Endothelial cell of umbilical vein (primary cell): ENCODE measurements around the gene CACNB1. TPM values are rescaled to one million over a fixed set of nuclear protein-coding genes. Genes with fewer than 3 reads are reported as not detected.

Experiments
- BruUV-seq: library from RNA; stranded (reverse); fragments of 400-500 nt; replicated peaks from 2 replicates; lab custom pipeline; 2021; lab: Mats Ljungman, UMichigan
- CTCF ChIA-PET: fragments of 300-600, 350-600 bp; sonication (Branson Sonifier 250); formaldehyde crosslinking; loops from one replicate; lab custom pipeline; 2021; ENCODE audit warnings: antibody characterized with exemption, inconsistent platforms; lab: Charles Lee
- POLR2A ChIA-PET: fragments of 300-600, 350-600 bp; sonication (Branson Sonifier 250); formaldehyde crosslinking; loops from one replicate; lab custom pipeline; 2021; ENCODE audit warnings: antibody characterized with exemption, inconsistent platforms; lab: Charles Lee
- DNase-seq: peaks from one replicate; pipeline ENCODE4 v3.0.0-alpha.2; 2011; ENCODE audit warnings: low read depth, low spot score
- FAIRE-seq: peaks from 2 replicates; lab custom pipeline; 2011; peaks lifted over from hg19 to GRCh38; lab: Jason Lieb, UNC
- H2AFZ ChIP-seq: 2 replicates; pipeline ENCODE4 v1.6.0; 2012; ENCODE audit warnings: low read depth, low read length, control low read depth, inconsistent platforms
- H3K27ac ChIP-seq: 2 replicates; pipeline ENCODE4 v1.5.1; 2011; ENCODE audit warnings: low read depth, mild to moderate bottlenecking, control low read depth, low read length, moderate library complexity; ENCODE audit not compliant: insufficient read depth
- H3K27me3 ChIP-seq, 2 experiments: 2 replicates each; pipeline versions ENCODE4 v1.6.0 to v1.6.1; 2011; ENCODE audit warnings: low read length in 2 of 2, mixed read lengths in 1 of 2; ENCODE audit not compliant: control insufficient read depth in 2 of 2, insufficient read depth in 2 of 2
- H3K36me3 ChIP-seq, 2 experiments: 2 replicates in 1 of 2; 3 replicates in 1 of 2; pipeline ENCODE4 v1.5.1; 2011; ENCODE audit warnings: low read length in 2 of 2, mild to moderate bottlenecking in 1 of 2, moderate library complexity in 1 of 2; ENCODE audit not compliant: control insufficient read depth in 2 of 2, insufficient read depth in 2 of 2; ENCODE audit errors: extremely low read depth in 1 of 2
- H3K4me1 ChIP-seq: 3 replicates; pipeline ENCODE4 v1.5.1; 2011; ENCODE audit warnings: mild to moderate bottlenecking, low read length; ENCODE audit not compliant: control insufficient read depth, insufficient read depth; ENCODE audit errors: extremely low read depth
- H3K4me2 ChIP-seq: 2 replicates; pipeline ENCODE4 v1.6.1; 2011; ENCODE audit warnings: low read length, control low read depth, mixed read lengths; ENCODE audit not compliant: insufficient read depth
- H3K4me3 ChIP-seq, 3 experiments: fragments of 200-600 bp in 1 of 3; sonication (generic), shearing (Covaris generic) in 1 of 3; replicated peaks in 1 of 3; 2 replicates each; pipeline ENCODE4 v1.5.1; 2011 to 2016; ENCODE audit warnings: control low read depth in 3 of 3, low read length in 3 of 3, mild to moderate bottlenecking in 2 of 3, inconsistent platforms in 1 of 3, low read depth in 1 of 3, moderate library complexity in 1 of 3; ENCODE audit not compliant: insufficient read depth in 1 of 3
- H3K79me2 ChIP-seq: 2 replicates; pipeline ENCODE4 v1.6.0; 2012; ENCODE audit warnings: low read length, inconsistent platforms; ENCODE audit not compliant: control insufficient read depth, insufficient read depth
- H3K9ac ChIP-seq: replicated peaks from 2 replicates; pipeline ENCODE3; 2011; ENCODE audit warnings: low read length, control low read depth; ENCODE audit not compliant: insufficient read depth; ENCODE audit errors: extremely low read depth
- H3K9me1 ChIP-seq: replicated peaks from 3 replicates; pipeline ENCODE4 v1.6.0; 2011; ENCODE audit warnings: mild to moderate bottlenecking, low read length; ENCODE audit not compliant: control insufficient read depth, insufficient read depth; ENCODE audit errors: extremely low read depth
- H3K9me3 ChIP-seq: replicated peaks from 2 replicates; pipeline ENCODE4 v1.5.1; 2012; ENCODE audit warnings: low read length, inconsistent platforms; ENCODE audit not compliant: control insufficient read depth, insufficient read depth
- H4K20me1 ChIP-seq: replicated peaks from 2 replicates; pipeline ENCODE3; 2011; ENCODE audit warnings: mild to moderate bottlenecking, low read length; ENCODE audit not compliant: control insufficient read depth, insufficient read depth; ENCODE audit errors: extremely low read depth
- CTCF ChIP-seq, 2 donors: IDR thresholded peaks; 1 replicate in 1 of 2; 2 replicates in 1 of 2; pipeline ENCODE4 v1.5.1; 2011; ENCODE audit warnings: low read length in 2 of 2, mild to moderate bottlenecking in 2 of 2, moderate library complexity in 2 of 2, control low read depth in 1 of 2, inconsistent platforms in 1 of 2, low read depth in 1 of 2; ENCODE audit not compliant: insufficient read depth in 1 of 2; ENCODE audit errors: extremely low read depth in 1 of 2
- EZH2 ChIP-seq: IDR thresholded peaks from 2 replicates; pipeline ENCODE4 v1.6.1; 2012; ENCODE audit warnings: borderline replicate concordance, low read depth, mild to moderate bottlenecking, moderate library complexity, low read length, inconsistent platforms; ENCODE audit not compliant: severe bottlenecking
- FOS ChIP-seq: IDR thresholded peaks from 2 replicates; pipeline ENCODE4 v1.6.1; 2011; ENCODE audit warnings: mild to moderate bottlenecking, low read length, moderate library complexity, borderline replicate concordance; ENCODE audit not compliant: insufficient read depth
- GATA2 ChIP-seq: IDR thresholded peaks from 2 replicates; pipeline ENCODE4 v1.7.0; 2011; ENCODE audit warnings: low read depth, mild to moderate bottlenecking, moderate library complexity, mixed read lengths, low read length; ENCODE audit not compliant: insufficient read length, insufficient read depth
- JUN ChIP-seq: IDR thresholded peaks from 2 replicates; pipeline ENCODE4 v1.6.1; 2011; ENCODE audit warnings: borderline replicate concordance, low read depth; ENCODE audit not compliant: insufficient read length, insufficient read depth
- MAX ChIP-seq: IDR thresholded peaks from 2 replicates; pipeline ENCODE4 v1.6.1; 2011; ENCODE audit not compliant: insufficient read depth, insufficient read length
- MYC ChIP-seq: IDR thresholded peaks from one replicate; pipeline ENCODE4 v1.6.1; 2011; ENCODE audit warnings: mild to moderate bottlenecking, low read depth, low read length
- POLR2A ChIP-seq: IDR thresholded peaks from 2 replicates; pipeline ENCODE4 v1.6.1; 2012; ENCODE audit warnings: low read depth, mild to moderate bottlenecking, control low read depth, low read length
- POLR2AphosphoS5 ChIP-seq: IDR thresholded peaks from 2 replicates; pipeline ENCODE4 v1.6.1; 2012; ENCODE audit warnings: low read depth, mild to moderate bottlenecking, control low read depth, low read length, moderate library complexity; ENCODE audit not compliant: insufficient read depth
- dilution Hi-C: fragments of 300-500 bp; cut with MboI; formaldehyde crosslinking; loops from one replicate; pipeline ENCODE4 v1.15.0; 2019; ENCODE audit warnings: low sequenced_read_pairs; ENCODE audit not compliant: extremely low pct_ligation_motif_present
- intact Hi-C: fragments of 100-400 bp; cut with micrococcal nuclease; formaldehyde crosslinking; loops from one replicate; pipeline ENCODE4 v1.10.0; 2022
- polyA plus RNA-seq, 4 experiments: library from polyadenylated mRNA; depleted of rRNA in 3 of 4; stranded (reverse) in 3 of 4; unstranded in 1 of 4; fragments of >200 nt; gene quantifications; 2 replicates each; pipeline versions ENCODE4 v1.2.1 to v1.2.3, GENCODE V29; 2011 to 2012; ENCODE audit warnings: missing spikeins in 1 of 4
- total RNA-seq: library from RNA; stranded (reverse); gene quantifications from 2 replicates; pipeline ENCODE4 v1.2.3, GENCODE V29; 2021

CACNB1 gene
- total and polyA plus RNA-seq, 2 donors (not counting 3 experiments of a cell fraction or from before 2014, with no cell fraction given), result 4.7 to 12.3 TPM

DNA sequence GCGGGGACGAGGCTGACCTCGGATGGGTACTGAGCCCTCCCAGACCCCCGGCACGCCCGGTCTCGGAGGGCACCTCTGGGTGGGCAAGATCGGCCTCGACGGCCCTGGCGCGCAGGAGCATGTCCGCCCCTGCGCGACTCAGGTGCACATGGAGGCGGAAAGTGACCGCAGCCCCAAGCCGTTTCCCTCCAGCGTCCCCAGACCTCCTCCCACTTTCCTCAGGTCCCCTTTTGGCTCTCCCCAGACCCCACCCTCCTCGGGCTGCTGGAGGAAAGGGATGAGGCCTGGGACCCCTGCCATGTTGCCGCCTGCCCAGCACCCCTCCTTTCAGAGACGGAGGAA, 12.6 kb upstream of the CACNB1 start:
- Histone ChIP-seq H3K9me1 (no peaks in the 10 kb centered on the region), H3K4me1 (peaks cover 5% of the 10 kb centered on the region), H3K4me2 (peak overlapping the region; percentile 45), H3K79me2 (no peaks in the 10 kb centered on the region), H3K27me3 (peaks cover 0 to 2% of the 10 kb centered on the region in 2 experiments), H3K9ac (no peak overlapping the region), H4K20me1 (no peaks in the 10 kb centered on the region), H3K4me3 (peak overlapping the region in 2 of 3 experiments; percentile 7 to 27), H3K27ac (no peak overlapping the region), H3K36me3 (peaks cover 0 to 2% of the 10 kb centered on the region in 2 experiments), H3K9me3 (no peaks in the 10 kb centered on the region), H2AFZ (peak overlapping the region; percentile 72)
- POLR2A ChIA-PET, result no interaction called here
- DNase-seq (no peak), FAIRE-seq (no peak)
- CTCF ChIA-PET, result interaction anchor here (0.9 to 9.6 kb wide), 4 partner anchors 22 to 46 kb away, joined by 3 to 420 read pairs (median 59); no protein-coding TSS in a partner anchor
- intact Hi-C loops (no loop called here), dilution Hi-C loops (no loop called here)
- TF ChIP-seq MAX (no peak), FOS (no peak), POLR2AphosphoS5 (no peak), MYC (no peak), GATA2 (no peak), JUN (no peak), EZH2 (no peak), POLR2A (no peak), CTCF (IDR thresholded peaks at IDR 0.05; ENCODE audit: extremely low read depth in 1 of 2, insufficient read depth in 1 of 2, low read depth in 1 of 2, low read length in 2 of 2) (no peak)
- no TSS peak for BruUV-seq
